Urinary bladder (tissue), 2 donors: ENCODE data around the gene HCN2. TPM values are rescaled to one million over a fixed set of nuclear protein-coding genes. Genes with fewer than 3 reads are reported as not detected.

Source experiments
- polyA plus RNA-seq: library from polyadenylated mRNA; stranded (reverse); fragments of 200-250 nt; gene quantifications from one replicate; pipeline ENCODE4 v1.2.3, GENCODE V29; 2013
- total RNA-seq: library from RNA; depleted of rRNA; stranded (reverse); fragments of >200 nt; gene quantifications from one replicate; pipeline ENCODE4 v1.2.3, GENCODE V29; 2014
- donor health status: healthy.

HCN2 gene
- total and polyA plus RNA-seq, 2 donors = 0.26 to 0.43 TPM

Other genes starting within 250 kb of the HCN2 start
- gene MIER2, start 245.1 kb upstream of the HCN2 start, total RNA-seq = 16.0 TPM
- 30.4 TPM for gene MIER2, start 245.1 kb upstream of the HCN2 start, polyA plus RNA-seq
- 0.42 TPM for gene C2CD4C, start 180.7 kb upstream of the HCN2 start, total RNA-seq
- 0.77 TPM for gene C2CD4C, start 180.7 kb upstream of the HCN2 start, polyA plus RNA-seq
- gene SHC2, start 128.8 kb upstream of the HCN2 start, total RNA-seq = 10.8 TPM
- 24.2 TPM for gene SHC2, start 128.8 kb upstream of the HCN2 start, polyA plus RNA-seq
- gene MADCAM1, start 93.4 kb upstream of the HCN2 start, total RNA-seq = 1.3 TPM
- 0.34 TPM for gene MADCAM1, start 93.4 kb upstream of the HCN2 start, polyA plus RNA-seq
- gene TPGS1, start 82.4 kb upstream of the HCN2 start, total RNA-seq = 9.3 TPM
- 30.3 TPM for gene TPGS1, start 82.4 kb upstream of the HCN2 start, polyA plus RNA-seq
- 30.4 TPM for gene CDC34, start 58.1 kb upstream of the HCN2 start, total RNA-seq
- gene CDC34, start 58.1 kb upstream of the HCN2 start, polyA plus RNA-seq = 89.8 TPM
- 0.63 TPM for gene GZMM, start 45.8 kb upstream of the HCN2 start, total RNA-seq
- gene GZMM, start 45.8 kb upstream of the HCN2 start, polyA plus RNA-seq = 1.5 TPM
- 89.9 TPM for gene BSG, start 17.3 kb upstream of the HCN2 start, total RNA-seq
- 989 TPM for gene BSG, start 17.3 kb upstream of the HCN2 start, polyA plus RNA-seq
- gene POLRMT, start 43.7 kb downstream of the HCN2 start, total RNA-seq = 10.3 TPM
- 44.6 TPM for gene POLRMT, start 43.7 kb downstream of the HCN2 start, polyA plus RNA-seq
- not detected for gene FGF22, start 50.0 kb downstream of the HCN2 start, total RNA-seq
- 1.6 TPM for gene FGF22, start 50.0 kb downstream of the HCN2 start, polyA plus RNA-seq
- gene RNF126, start 73.3 kb downstream of the HCN2 start, total RNA-seq = 8.6 TPM
- 41.8 TPM for gene RNF126, start 73.3 kb downstream of the HCN2 start, polyA plus RNA-seq
- 23.3 TPM for gene FSTL3, start 86.5 kb downstream of the HCN2 start, total RNA-seq
- 86.9 TPM for gene FSTL3, start 86.5 kb downstream of the HCN2 start, polyA plus RNA-seq
- gene PRSS57, start 105.6 kb downstream of the HCN2 start, total RNA-seq = not detected
- gene PRSS57, start 105.6 kb downstream of the HCN2 start, polyA plus RNA-seq = not detected
- 23.6 TPM for gene PALM, start 119.1 kb downstream of the HCN2 start, total RNA-seq
- gene PALM, start 119.1 kb downstream of the HCN2 start, polyA plus RNA-seq = 69.3 TPM
- gene MISP, start 161.2 kb downstream of the HCN2 start, total RNA-seq = 1.4 TPM
- gene MISP, start 161.2 kb downstream of the HCN2 start, polyA plus RNA-seq = 0.91 TPM
- 104 TPM for gene PTBP1, start 207.6 kb downstream of the HCN2 start, total RNA-seq
- gene PTBP1, start 207.6 kb downstream of the HCN2 start, polyA plus RNA-seq = 108 TPM
- gene PLPPR3, start 232.1 kb downstream of the HCN2 start, total RNA-seq = 2.1 TPM
- 0.03 TPM for gene PLPPR3, start 232.1 kb downstream of the HCN2 start, polyA plus RNA-seq
- gene AZU1, start 238.0 kb downstream of the HCN2 start, total RNA-seq = not detected
- 0.15 TPM for gene AZU1, start 238.0 kb downstream of the HCN2 start, polyA plus RNA-seq